ENCODE measurements around the gene LFNG. TPM values are rescaled to one million over a fixed set of nuclear protein-coding genes. Genes with fewer than 3 reads are reported as not detected.

The LFNG gene
- total and polyA plus RNA-seq, 12 donors = 2.4 to 11.8 (median 9.0) TPM

DNA sequence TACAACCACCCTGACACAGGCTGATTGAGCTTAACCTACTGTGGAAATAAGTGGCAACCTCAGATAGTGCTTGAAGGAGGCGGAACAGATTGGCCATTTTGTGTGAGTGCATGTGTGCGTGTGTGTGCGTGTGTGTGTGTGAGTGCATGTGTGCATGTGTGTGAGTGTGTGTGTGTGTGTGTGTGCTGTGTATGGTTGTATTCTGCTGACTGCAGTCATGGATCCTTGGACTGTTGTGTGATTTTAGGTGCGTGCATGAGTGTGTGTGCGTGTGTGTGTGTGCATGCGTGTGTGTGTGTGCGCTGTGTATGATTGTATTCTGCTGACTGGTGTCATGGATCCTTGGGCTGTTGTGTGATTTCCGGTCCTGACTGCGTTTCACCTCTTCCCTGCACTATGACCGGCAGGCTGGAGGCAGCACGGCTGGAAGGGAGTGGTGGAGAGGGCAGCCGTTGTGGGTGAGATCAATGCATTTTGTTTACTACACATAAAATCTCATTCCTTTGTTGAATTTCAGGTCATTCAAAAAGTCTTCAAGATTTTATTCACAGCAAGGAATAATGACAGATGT, 45.5 kb downstream of the LFNG start:
- H3K4me3 ChIP-seq = no peak overlapping the region
- TF ChIP-seq, protein P1, sequence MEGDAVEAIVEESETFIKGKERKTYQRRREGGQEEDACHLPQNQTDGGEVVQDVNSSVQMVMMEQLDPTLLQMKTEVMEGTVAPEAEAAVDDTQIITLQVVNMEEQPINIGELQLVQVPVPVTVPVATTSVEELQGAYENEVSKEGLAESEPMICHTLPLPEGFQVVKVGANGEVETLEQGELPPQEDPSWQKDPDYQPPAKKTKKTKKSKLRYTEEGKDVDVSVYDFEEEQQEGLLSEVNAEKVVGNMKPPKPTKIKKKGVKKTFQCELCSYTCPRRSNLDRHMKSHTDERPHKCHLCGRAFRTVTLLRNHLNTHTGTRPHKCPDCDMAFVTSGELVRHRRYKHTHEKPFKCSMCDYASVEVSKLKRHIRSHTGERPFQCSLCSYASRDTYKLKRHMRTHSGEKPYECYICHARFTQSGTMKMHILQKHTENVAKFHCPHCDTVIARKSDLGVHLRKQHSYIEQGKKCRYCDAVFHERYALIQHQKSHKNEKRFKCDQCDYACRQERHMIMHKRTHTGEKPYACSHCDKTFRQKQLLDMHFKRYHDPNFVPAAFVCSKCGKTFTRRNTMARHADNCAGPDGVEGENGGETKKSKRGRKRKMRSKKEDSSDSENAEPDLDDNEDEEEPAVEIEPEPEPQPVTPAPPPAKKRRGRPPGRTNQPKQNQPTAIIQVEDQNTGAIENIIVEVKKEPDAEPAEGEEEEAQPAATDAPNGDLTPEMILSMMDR (IDR thresholded peaks at IDR 0.05) = no peak
- WGBS, 2 donors = 85 to 91% methylated on average over 12 of the region's 12 CpGs
- intact Hi-C loops (cut with DNase I) = loop anchor here in 4 of 10 donors (2.0 to 10.0 kb wide), 5 partner anchors 48 to 117 kb away; partner anchors contain the start of gene GRIFIN (in 1 of the 4)
- no peak for ATAC-seq
- no peaks in the 10 kb centered on the region for H3K27me3 ChIP-seq
- no peak overlapping the region for H3K27ac ChIP-seq
- peaks cover 0 to 7% (median 0%) of the 10 kb centered on the region in 9 donors for H3K36me3 ChIP-seq
- no peak for DNase-seq
- peaks cover 0 to 22% (median 13%) of the 10 kb centered on the region in 9 donors for H3K4me1 ChIP-seq
- no peaks in the 10 kb centered on the region for H3K9me3 ChIP-seq

DNA sequence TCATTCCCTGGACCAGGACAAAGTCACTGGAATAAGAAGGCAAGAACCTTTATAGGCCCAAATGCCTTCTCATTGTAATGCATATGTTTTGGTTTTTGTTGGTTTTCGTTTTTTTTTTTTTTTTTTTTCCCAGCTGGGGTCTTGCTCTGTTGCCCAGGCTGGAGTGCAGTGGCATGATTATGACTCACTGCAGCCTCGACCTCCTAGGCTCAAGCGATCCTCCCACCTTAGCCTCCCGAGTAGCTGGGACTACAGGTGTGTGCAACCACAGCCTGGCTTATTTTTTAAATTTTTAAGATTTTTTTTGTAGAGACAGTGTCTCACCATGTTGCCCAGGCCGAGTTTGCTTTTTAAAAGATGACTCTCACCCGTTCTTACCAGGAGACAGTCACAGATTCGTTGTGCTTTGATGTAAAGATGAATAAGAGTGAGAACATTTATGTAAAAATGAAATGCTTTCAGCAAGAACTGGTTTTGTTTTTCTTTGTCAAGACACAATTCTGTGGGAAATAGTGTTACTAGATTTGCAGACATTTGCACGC, 46.8 kb downstream of the LFNG start:
- 85 to 88% methylated on average over 8 of the region's 8 CpGs for WGBS, 2 donors
- H3K4me3 ChIP-seq = peak overlapping the region in 3 of 10 donors; percentile 8 to 21 (median 17)
- intact Hi-C loops (cut with DNase I) = loop anchor here in 7 of 10 donors (2.0 to 10.0 kb wide), 4 partner anchors 92 to 116 kb away; partner anchors contain the start of gene GRIFIN (in 1 of the 7)

GRCh38 chr7:2566890-2567678, 47.5 kb downstream of the LFNG start:
- H3K4me1 ChIP-seq = peaks cover 0 to 18% (median 11%) of the 10 kb centered on the region in 9 donors
- H3K9me3 ChIP-seq = no peaks in the 10 kb centered on the region
- TF ChIP-seq, protein P1 (IDR thresholded peaks at IDR 0.05) = peak in 1 of 9 donors; percentile 19
- H3K4me3 ChIP-seq = peak overlapping the region in 6 of 10 donors; percentile 8 to 25 (median 19)
- intact Hi-C loops (cut with DNase I) = loop anchor here in 9 of 10 donors (1.0 to 10.0 kb wide), 6 partner anchors 92 to 115 kb away; partner anchors contain the start of gene GRIFIN (in 1 of the 9)
- ATAC-seq (peak; percentile 60 to 79 (median 73)), DNase-seq (peak in 1 of 2 donors; percentile 20)
- WGBS, 2 donors = 57 to 63% methylated on average over 28 of the region's 28 CpGs
- no peak overlapping the region for H3K27ac ChIP-seq
- H3K36me3 ChIP-seq = peaks cover 0 to 14% (median 0%) of the 10 kb centered on the region in 9 donors
- no peaks in the 10 kb centered on the region for H3K27me3 ChIP-seq

More for the DNA sequence above, 46.8 kb downstream of the LFNG start:
- Histone ChIP-seq H3K27me3 (no peaks in the 10 kb centered on the region), H3K36me3 (peaks cover 0 to 7% (median 0%) of the 10 kb centered on the region in 9 donors), H3K4me1 (peaks cover 0 to 18% (median 11%) of the 10 kb centered on the region in 9 donors), H3K27ac (no peak overlapping the region), H3K9me3 (no peaks in the 10 kb centered on the region)
- TF ChIP-seq, protein P1 (IDR thresholded peaks at IDR 0.05) = no peak
- no peak for ATAC-seq
- no peak for DNase-seq

Measured in heart right ventricle (tissue), 16 donors.